Natural killer cell (primary cell): ENCODE measurements around the gene STK38L. TPM values are rescaled to one million over a fixed set of nuclear protein-coding genes. Genes with fewer than 3 reads are reported as not detected.

Experiments used
- ATAC-seq, 3 donors: fragments of 150-1000 bp in 2 of 3; fragments of 200-7000 bp in 1 of 3; cut with Tn5 transposase; 1 replicate in 1 of 3; 2 replicates in 2 of 3; pipeline ENCODE4 v1.10.0; 2021; ENCODE audit warnings: mild to moderate bottlenecking in 2 of 3, moderate library complexity in 2 of 3
- DNase-seq, 2 donors: peaks; one replicate each; pipeline versions ENCODE4 v3.0.0 to v3.0.0-alpha.2; 2013 to 2021; ENCODE audit warnings: mixed read lengths in 1 of 2
- H3K27ac ChIP-seq: one replicate; pipeline ENCODE4 v1.5.1; 2013; ENCODE audit warnings: mild to moderate bottlenecking, low read length
- H3K27me3 ChIP-seq: one replicate; pipeline ENCODE4 v1.6.1; 2013; ENCODE audit warnings: low read length; ENCODE audit not compliant: control insufficient read depth, insufficient read depth
- H3K36me3 ChIP-seq: one replicate; pipeline ENCODE4 v1.6.1; 2013; ENCODE audit warnings: low read length; ENCODE audit not compliant: control insufficient read depth, insufficient read depth
- H3K4me1 ChIP-seq: one replicate; pipeline ENCODE4 v1.6.1; 2013; ENCODE audit warnings: low read length; ENCODE audit not compliant: control insufficient read depth, insufficient read depth
- H3K4me3 ChIP-seq: one replicate; pipeline ENCODE4 v1.5.1; 2013; ENCODE audit warnings: low read length
- H3K9me3 ChIP-seq: one replicate; pipeline ENCODE4 v1.6.1; 2013; ENCODE audit warnings: low read length; ENCODE audit not compliant: control insufficient read depth, insufficient read depth
- H3K27ac Mint-ChIP-seq, 2 donors: one replicate each; pipeline ENCODE4 v1.8.0; 2022; ENCODE audit warnings: mild to moderate bottlenecking in 2 of 2, mixed read lengths in 2 of 2, moderate library complexity in 1 of 2
- H3K27me3 Mint-ChIP-seq, 2 donors: one replicate each; pipeline ENCODE4 v1.8.0; 2022; ENCODE audit warnings: low read depth in 2 of 2, mixed read lengths in 2 of 2
- H3K36me3 Mint-ChIP-seq: one replicate; pipeline ENCODE4 v1.8.0; 2022; ENCODE audit warnings: mixed read lengths
- H3K4me1 Mint-ChIP-seq, 2 donors: one replicate each; pipeline ENCODE4 v1.8.0; 2022; ENCODE audit warnings: mixed read lengths in 2 of 2
- H3K4me3 Mint-ChIP-seq: one replicate; pipeline ENCODE4 v1.8.0; 2022; ENCODE audit warnings: mild to moderate bottlenecking, moderate library complexity, mixed read lengths
- H3K9me3 Mint-ChIP-seq, 2 donors: one replicate each; pipeline ENCODE4 v1.8.0; 2022; ENCODE audit warnings: mixed read lengths in 2 of 2
- CTCF ChIP-seq: fragments of 200-600 bp; IDR thresholded peaks from one replicate; pipeline ENCODE4 v1.8.0; 2022; ENCODE audit warnings: antibody characterized with exemption
- WGBS: methylation state at CpG from one replicate; pipeline ENCODE4 v1.1.7; 2013; ENCODE audit warnings: missing lambda C conversion rate; ENCODE audit not compliant: insufficient coverage; 5-methylcytosine and 5-hydroxymethylcytosine counted together
- intact Hi-C: fragments of 100-400 bp; cut with micrococcal nuclease; formaldehyde crosslinking; loops from one replicate; pipeline ENCODE4 v1.14.2; 2022
- total RNA-seq, 4 donors: library from RNA; stranded (reverse); fragments of 120-200 nt in 1 of 4; gene quantifications; one replicate each; pipeline versions ENCODE4 v1.2.3 to v1.2.4, GENCODE V29; 2013 to 2022

STK38L gene
- total RNA-seq, 3 donors from 2014 or later (not counting 1 experiment from before 2014, with no cell fraction given), result 14.0 to 17.0 (median 15.0) TPM

GRCh38 chr12:27210187-27210586 lies 33.9 kb upstream of the STK38L start:
- Mint-ChIP-seq H3K27ac (no peak overlapping the region), H3K4me3 (no peak overlapping the region), H3K4me1 (no peaks in the 10 kb centered on the region), H3K27me3 (no peaks in the 10 kb centered on the region), H3K36me3 (no peaks in the 10 kb centered on the region), H3K9me3 (peaks cover 0 to 2% of the 10 kb centered on the region in 2 donors)
- no peak for TF ChIP-seq CTCF
- no peaks in the 10 kb centered on the region for H3K4me1 ChIP-seq
- H3K4me3 ChIP-seq, result no peak overlapping the region
- no CpG with 5 or more reads among the region's 2 CpGs for WGBS
- ATAC-seq (no peak), DNase-seq (no peak)
- no peak overlapping the region for H3K27ac ChIP-seq
- no peaks in the 10 kb centered on the region for H3K36me3 ChIP-seq
- H3K9me3 ChIP-seq, result no peaks in the 10 kb centered on the region
- intact Hi-C loops, result no loop called here
- no peaks in the 10 kb centered on the region for H3K27me3 ChIP-seq

DNA sequence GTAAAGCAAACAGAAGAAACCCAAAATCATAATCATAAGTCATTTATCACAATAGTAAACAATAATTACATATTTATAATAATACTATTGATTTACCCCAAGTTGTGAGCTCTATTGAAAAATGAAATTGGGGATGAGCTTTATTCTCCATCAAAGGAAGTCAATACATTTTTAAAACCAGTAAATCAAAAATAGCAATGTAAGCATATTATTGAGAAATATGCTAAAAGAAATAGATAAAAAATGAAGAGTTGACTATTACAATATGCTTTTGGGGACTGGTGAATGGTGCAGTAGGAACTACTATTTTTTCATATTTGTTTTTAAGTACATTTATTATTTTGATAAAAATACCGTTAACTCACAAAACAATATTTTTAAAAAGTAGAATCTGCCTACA lies 31.2 kb upstream of the STK38L start:
- Mint-ChIP-seq H3K27ac (no peak overlapping the region), H3K36me3 (no peaks in the 10 kb centered on the region), H3K4me1 (no peaks in the 10 kb centered on the region), H3K9me3 (peaks cover 0 to 2% of the 10 kb centered on the region in 2 donors), H3K27me3 (no peaks in the 10 kb centered on the region), H3K4me3 (no peak overlapping the region)
- no peaks in the 10 kb centered on the region for H3K36me3 ChIP-seq
- ATAC-seq, result no peak
- DNase-seq, result no peak
- no peak overlapping the region for H3K27ac ChIP-seq
- no peak overlapping the region for H3K4me3 ChIP-seq
- TF ChIP-seq CTCF, result no peak
- intact Hi-C loops, result no loop called here
- H3K4me1 ChIP-seq, result no peaks in the 10 kb centered on the region
- WGBS, result no CpG with 5 or more reads among the region's 1 CpG
- no peaks in the 10 kb centered on the region for H3K9me3 ChIP-seq
- H3K27me3 ChIP-seq, result no peaks in the 10 kb centered on the region

DNA sequence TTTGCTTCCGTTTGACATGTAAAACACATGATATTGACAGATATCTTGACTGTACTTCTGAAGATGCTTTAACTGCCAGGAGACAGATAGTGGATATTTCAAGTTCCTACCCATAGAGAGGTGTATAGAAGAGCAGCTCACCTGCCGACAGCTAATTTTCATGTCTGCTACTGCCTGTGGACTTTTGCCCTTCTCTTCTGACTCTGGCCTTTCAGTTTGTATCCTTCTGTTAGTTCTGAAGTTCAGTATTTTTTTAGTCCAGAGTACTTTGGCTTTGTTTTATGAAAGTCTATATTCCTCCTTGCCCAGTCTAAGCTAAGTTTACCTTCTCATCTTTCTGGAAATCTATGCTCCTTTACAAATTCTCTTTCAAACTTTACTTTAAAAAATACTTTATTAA lies 30.8 kb upstream of the STK38L start:
- no peaks in the 10 kb centered on the region for H3K4me1 Mint-ChIP-seq
- H3K9me3 ChIP-seq, result no peaks in the 10 kb centered on the region
- H3K4me3 Mint-ChIP-seq, result no peak overlapping the region
- H3K4me1 ChIP-seq, result no peaks in the 10 kb centered on the region
- H3K36me3 ChIP-seq, result no peaks in the 10 kb centered on the region
- H3K27ac ChIP-seq, result no peak overlapping the region
- H3K36me3 Mint-ChIP-seq, result no peaks in the 10 kb centered on the region
- ATAC-seq (no peak), DNase-seq (no peak)
- H3K9me3 Mint-ChIP-seq, result peaks cover 0 to 2% of the 10 kb centered on the region in 2 donors
- H3K27ac Mint-ChIP-seq, result no peak overlapping the region
- no peak overlapping the region for H3K4me3 ChIP-seq
- H3K27me3 ChIP-seq, result no peaks in the 10 kb centered on the region
- H3K27me3 Mint-ChIP-seq, result no peaks in the 10 kb centered on the region
- intact Hi-C loops, result no loop called here
- no peak for TF ChIP-seq CTCF
- 93% methylated on average over 2 of the region's 2 CpGs for WGBS
